HG03045 (cell line): ENCODE measurements around the gene YY1AP1.
"Not testable (repeated sequence)": the region's sequence is repeated elsewhere in the genome, so short reads cannot be mapped to it uniquely, and the experiment has no call there.

Experiments used
- ATAC-seq: cut with Tn5 transposase; IDR thresholded peaks from one replicate; pipeline ENCODE4 v1.9.1; 2021; ENCODE audit warnings: mild to moderate bottlenecking, moderate library complexity; ENCODE audit not compliant: unreplicated experiment

YY1AP1 gene

GRCh38 chr1:155688324-155689080 is at the start of gene YY1AP1:
TSS of gene YY1AP1 (minus strand) at chr1:155688774. CDS start at chr1:155680436, 8,338 bp downstream.
- ATAC-seq: peak; percentile 85

GRCh38 chr1:155729031-155729898 is 40.7 kb upstream of the YY1AP1 start:
- ATAC-seq: no peak

DNA sequence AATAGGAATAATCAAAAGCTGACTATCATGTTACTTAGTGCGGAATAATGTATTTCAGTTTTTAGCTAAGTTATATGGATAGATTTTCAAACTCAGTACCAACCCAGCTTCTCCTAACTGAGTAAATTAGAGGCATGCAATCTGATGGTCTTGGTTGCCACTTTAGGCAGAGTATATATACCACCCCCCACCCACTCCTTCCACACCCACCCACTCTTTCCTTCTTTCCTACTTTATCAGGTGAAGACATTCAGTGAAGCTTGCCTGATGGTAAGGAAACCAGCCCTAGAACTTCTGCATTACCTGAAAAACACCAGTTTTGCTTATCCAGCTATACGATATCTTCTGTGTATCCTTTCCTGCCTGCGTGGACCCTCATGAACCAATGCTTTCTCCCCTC is 36.6 kb upstream of the YY1AP1 start:
- no peak for ATAC-seq

DNA sequence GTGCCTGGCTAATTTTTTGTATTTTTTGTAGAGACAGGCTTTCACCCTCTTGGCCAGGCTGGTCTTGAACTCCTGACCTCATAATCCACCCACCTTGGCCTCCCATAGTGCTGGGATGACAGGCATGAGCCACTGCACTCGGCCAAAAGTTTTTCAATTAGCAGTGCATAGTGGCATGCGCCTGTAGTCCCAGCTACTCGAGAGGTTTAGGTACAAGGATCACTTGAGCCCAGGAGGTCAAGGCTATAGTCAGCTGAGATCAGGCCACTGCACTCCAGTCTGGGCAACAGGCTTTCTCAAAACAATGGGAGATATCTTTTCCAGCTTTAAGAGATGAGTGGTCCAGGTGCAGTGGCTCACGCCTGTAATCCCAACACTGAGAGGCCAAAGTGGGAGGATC is 31.1 kb upstream of the YY1AP1 start:
- ATAC-seq: no peak

- not testable (repeated sequence) for ATAC-seq
Measured at GRCh38 chr1:155718524-155719115, 30.0 kb upstream of the YY1AP1 start.

DNA sequence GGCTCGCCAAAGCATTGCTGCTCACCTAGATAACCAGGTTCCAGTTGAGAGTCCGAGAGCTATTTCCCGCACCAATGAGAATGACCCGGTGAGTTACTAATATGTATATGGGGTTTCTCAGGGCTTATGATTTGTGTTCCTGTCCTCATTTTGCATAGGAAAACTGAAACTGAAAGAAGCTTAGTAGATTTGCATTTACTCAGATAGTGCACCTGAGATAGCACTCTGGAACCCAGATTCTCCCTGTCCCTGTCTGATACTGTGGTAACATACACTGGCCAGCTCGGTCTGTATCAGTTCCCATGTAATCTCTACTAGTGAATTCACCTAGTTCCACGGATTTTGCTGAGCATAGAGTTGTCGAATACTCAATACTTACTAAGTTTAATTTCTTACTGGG is 28.5 kb upstream of the YY1AP1 start:
- ATAC-seq: peak; percentile 61

DNA sequence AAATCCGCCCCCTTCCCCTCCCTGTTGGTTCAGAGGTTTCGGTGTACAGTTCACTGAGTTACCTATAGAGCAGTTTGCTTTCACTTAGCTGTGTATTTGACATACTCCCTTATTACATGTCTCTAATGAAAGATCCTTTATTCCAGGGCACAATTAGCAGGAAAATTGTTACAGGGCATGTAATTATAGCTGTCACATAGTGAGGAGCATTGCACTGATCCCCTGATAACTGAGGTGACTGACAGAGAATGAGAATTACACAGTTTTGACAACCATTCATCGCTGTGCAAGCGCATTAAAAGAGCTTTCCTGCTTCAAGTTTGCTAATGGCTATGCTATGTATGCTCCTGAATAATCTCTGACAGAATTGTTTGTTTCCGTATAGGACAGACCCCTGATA is 27.2 kb upstream of the YY1AP1 start:
- ATAC-seq: no peak

GRCh38 chr1:155715056-155715455 is 26.5 kb upstream of the YY1AP1 start:
- not testable (repeated sequence) for ATAC-seq

- ATAC-seq: no peak
Measured at GRCh38 chr1:155713075-155713474, 24.5 kb upstream of the YY1AP1 start.

DNA sequence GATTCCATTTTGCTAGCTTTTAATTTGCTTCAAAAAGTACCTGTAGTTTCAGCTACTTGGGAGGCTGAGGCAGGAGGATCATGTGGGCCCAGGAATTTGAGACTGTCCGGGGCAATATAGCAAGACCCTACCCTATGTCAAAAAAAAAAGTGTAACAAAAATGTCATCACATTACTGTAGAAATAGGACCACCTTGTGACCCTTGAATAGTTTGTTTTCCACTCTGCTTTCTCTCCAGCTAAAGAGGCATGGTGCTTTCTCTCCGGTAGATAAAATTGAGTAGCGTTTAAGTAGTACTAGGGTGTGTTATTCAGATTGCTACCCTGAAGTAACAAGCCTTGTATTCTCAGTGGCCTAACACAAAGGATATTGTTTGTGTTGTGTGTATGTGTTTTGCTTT is 24.1 kb upstream of the YY1AP1 start:
- ATAC-seq: not testable (repeated sequence)

DNA sequence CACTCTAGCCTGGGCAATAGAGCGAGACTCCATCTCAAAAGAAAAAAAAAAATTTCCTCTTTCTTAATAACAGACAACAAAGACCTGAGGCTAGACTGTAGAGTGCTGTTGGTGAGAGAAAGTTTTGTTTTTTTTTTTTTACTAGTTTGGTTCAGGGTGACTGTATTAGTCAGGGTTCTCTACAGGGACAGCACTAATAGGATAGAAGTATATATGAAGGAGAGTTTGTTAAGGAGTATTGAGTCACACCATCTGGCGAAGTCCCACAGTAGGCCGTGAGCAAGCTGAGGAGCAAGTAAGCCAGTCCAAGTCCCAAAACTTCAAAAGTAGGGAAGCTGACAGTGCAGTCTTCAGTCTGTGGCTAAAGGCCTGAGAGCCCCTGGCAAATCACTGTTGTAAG is 22.9 kb upstream of the YY1AP1 start:
- ATAC-seq: not testable (repeated sequence)

- ATAC-seq: no peak
Measured at GRCh38 chr1:155709391-155709790, 20.8 kb upstream of the YY1AP1 start.

- ATAC-seq: no peak
Measured at GRCh38 chr1:155706139-155706538, 17.6 kb upstream of the YY1AP1 start.

DNA sequence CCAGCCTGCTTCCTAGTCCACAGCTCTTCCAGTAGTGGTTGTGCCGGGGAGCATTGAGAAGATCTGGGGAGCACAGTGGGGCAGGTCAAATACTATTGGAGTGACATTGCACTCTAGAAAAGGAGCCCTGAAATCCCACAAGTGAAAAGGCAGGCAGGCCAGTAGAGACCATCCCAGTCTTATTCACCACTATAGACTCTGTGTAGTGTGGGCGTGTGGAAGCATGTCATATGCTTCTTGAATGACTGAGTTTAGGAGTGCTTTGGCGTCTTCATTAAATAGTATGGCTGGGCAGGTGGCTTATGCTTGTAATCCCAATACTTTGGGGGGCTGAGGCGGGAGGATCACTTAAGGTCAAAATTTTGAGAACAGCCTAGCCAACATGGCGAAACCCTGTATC is 15.8 kb upstream of the YY1AP1 start:
- ATAC-seq: not testable (repeated sequence)

DNA sequence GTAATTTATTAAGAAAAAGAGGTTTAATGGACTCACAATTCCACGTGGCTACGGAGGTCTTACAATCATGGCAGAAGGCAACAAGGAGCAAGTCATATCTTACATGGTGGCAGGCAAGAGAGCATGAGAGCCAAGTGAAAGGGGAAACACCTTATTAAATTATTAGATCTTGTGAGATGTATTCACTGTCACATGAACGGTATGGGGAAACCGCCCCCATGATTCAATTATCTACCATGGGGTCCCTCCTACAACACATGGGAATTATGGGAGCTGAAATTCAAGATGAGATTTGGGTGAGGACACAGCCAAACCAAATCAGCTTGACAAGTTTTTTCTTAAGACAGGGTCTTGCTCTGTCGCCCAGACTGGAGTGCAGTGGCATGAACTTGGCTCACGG is 14.6 kb upstream of the YY1AP1 start:
- ATAC-seq: no peak

DNA sequence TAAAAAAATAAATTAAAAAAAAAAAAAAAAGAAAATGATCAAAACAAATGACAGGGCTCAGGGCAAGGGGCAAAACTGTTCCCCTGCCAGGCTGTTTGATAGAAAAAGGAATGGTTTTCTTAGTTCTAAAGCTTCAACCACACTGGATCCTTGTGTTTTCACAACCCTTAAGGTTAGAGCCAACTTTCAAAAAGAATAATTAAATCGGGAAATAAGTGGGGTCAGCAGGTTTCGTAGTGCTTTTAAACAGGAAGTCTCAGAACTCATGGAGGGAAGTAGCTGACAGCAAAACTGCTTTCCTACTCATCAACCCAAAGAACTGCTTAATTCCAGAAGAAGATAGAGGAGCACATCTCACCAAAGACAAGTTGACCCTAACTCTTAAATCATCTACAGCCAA is 13.1 kb upstream of the YY1AP1 start:
- ATAC-seq: not testable (repeated sequence)

DNA sequence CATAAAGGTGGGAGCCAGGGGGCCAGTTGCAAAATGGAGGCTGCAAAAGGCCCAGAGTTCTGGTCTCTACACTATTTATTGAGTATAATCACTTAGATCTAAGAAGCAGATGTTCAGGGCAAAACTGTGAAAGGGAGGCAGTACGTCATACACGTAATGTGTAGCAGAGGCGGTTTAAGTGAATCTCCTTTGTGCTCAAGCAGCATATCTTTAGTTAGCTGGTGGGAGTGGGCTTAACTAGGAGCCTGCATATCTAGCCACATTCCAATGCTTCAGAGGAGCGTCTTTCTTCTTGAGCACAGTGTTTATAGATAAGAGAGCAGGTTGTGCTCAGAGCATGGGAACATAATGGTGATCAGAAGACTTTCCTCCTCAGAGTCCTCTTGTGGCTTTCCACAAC is 10.5 kb upstream of the YY1AP1 start:
- ATAC-seq: not testable (repeated sequence)

DNA sequence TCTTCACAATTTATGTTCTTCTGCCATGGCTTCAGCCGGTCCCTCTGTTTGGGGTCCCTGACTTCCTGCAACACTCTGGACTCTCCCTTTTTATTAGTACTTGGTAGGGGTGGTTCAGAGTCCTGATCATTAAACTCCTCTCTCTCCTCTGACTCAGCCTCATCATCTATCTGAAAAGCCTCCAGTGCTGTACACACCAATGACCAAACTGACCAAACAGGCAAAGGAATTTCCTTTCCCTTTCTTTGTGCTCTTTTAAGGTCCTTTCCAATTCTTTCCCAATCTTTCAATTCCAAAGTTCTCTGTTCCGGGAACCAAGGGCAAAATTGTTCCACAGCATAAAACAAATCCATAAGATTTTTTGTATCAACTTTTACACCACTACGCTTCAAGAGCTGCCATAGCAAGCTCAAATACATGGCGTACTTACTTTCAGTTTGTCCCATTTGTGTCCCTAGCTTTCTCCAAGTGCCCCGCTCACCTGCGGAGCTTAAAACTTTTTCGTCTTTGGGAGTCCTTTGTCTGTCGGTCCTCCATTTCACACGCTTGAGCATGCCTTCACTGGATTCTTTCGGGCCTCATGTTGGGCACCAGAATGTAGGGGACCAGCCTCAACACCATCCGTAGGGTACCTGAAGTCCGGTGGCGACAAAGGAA is 9.9 kb upstream of the YY1AP1 start:
- ATAC-seq: no peak

- not testable (repeated sequence) for ATAC-seq
Measured at GRCh38 chr1:155697616-155698015, 9.0 kb upstream of the YY1AP1 start.

DNA sequence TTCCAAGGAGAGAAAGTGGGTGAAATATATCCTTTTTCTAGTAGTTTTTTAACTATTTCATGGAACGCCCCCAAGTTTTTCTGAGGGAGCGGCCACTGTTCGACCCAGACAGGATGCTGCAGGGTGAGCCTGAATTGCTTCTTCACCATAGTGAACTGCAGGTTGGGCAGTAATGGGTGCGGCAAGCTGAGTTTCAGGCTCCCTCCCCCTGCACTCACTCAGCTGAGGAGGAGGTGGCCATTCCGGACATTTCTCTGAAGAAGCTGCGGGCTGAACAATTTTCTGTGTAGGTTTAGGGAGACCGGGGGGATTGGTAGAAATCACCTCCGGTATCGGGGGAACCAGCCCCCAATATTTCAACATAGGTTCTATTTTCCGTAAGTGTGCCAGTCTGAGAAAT is 8.5 kb upstream of the YY1AP1 start:
- no peak for ATAC-seq

DNA sequence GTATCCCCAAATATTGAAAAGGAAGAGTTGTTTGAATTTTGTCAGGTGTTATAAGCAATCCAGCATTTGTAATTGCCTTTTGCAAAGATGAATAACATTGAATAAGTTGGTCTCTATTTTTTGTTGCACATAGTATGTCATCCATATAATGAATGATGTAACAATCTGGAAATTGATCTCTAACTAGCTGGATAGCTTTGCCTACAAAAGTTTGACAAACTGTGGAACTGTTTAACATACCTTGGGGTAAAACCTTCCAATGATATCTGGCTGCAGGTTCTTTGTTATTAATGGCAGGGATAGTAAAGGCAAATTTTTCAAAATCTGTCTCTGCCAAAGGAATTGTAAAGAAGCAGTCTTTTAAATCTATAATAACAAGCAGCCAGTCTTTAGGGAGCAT is 8.0 kb upstream of the YY1AP1 start:
- ATAC-seq: no peak
